AG04449 (cell line): ENCODE measurements around the gene UBALD1.

Source experiments
- CTCF ChIA-PET: fragments of 350-600 bp; formaldehyde crosslinking; extraction: SDS; loops from one replicate; lab custom pipeline; 2021; ENCODE audit warnings: antibody characterized with exemption; lab: Yijun Ruan, JAX
- POLR2A ChIA-PET: fragments of 400-600, 350-600 bp; formaldehyde crosslinking; extraction: SDS; loops from one replicate; lab custom pipeline; 2020; ENCODE audit warnings: antibody characterized with exemption, inconsistent platforms; lab: Yijun Ruan, JAX
- DNase-seq: peaks from one replicate; pipeline ENCODE4 v3.0.0-alpha.2; 2010; ENCODE audit warnings: low read depth, low spot score
- H3K4me3 ChIP-seq: 2 replicates; pipeline ENCODE4 v1.5.1; 2011; ENCODE audit warnings: low read depth, mild to moderate bottlenecking, control low read depth, low read length
- TF ChIP-seq, protein P1 (sequence below): IDR thresholded peaks from one replicate; pipeline ENCODE4 v1.5.1; 2011; ENCODE audit warnings: mild to moderate bottlenecking, moderate library complexity, low read length, control low read depth, inconsistent platforms; ENCODE audit not compliant: insufficient read depth; ENCODE audit errors: missing control alignments

The UBALD1 gene

DNA sequence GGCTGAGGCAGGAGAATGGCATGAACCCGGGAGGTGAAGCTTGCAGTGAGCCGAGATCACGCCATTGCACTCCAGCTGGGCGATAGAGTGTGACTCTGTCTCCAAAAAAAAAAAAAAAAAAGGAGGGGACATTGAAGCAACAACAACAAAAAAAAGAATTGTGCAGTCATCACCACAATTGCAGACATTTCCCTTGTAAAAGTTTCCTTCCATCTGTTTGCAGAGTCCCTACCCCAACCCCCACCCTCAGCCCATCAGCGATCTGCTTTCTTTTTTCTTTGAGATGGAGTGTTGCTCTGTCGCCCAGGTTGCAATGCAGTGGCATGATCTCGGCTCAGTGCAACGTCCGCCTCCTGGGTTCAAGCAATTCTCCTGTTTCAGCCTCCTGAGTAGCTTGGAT lies 13.6 kb upstream of the UBALD1 start:
- POLR2A ChIA-PET: no interaction called here
- TF ChIP-seq, protein P1, sequence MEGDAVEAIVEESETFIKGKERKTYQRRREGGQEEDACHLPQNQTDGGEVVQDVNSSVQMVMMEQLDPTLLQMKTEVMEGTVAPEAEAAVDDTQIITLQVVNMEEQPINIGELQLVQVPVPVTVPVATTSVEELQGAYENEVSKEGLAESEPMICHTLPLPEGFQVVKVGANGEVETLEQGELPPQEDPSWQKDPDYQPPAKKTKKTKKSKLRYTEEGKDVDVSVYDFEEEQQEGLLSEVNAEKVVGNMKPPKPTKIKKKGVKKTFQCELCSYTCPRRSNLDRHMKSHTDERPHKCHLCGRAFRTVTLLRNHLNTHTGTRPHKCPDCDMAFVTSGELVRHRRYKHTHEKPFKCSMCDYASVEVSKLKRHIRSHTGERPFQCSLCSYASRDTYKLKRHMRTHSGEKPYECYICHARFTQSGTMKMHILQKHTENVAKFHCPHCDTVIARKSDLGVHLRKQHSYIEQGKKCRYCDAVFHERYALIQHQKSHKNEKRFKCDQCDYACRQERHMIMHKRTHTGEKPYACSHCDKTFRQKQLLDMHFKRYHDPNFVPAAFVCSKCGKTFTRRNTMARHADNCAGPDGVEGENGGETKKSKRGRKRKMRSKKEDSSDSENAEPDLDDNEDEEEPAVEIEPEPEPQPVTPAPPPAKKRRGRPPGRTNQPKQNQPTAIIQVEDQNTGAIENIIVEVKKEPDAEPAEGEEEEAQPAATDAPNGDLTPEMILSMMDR: no peak
- no peak overlapping the region for H3K4me3 ChIP-seq
- CTCF ChIA-PET: interaction anchor here (2.1 kb wide), 1 partner anchor 12 kb away, joined by 9 read pairs; no protein-coding TSS in a partner anchor
- DNase-seq: no peak

DNA sequence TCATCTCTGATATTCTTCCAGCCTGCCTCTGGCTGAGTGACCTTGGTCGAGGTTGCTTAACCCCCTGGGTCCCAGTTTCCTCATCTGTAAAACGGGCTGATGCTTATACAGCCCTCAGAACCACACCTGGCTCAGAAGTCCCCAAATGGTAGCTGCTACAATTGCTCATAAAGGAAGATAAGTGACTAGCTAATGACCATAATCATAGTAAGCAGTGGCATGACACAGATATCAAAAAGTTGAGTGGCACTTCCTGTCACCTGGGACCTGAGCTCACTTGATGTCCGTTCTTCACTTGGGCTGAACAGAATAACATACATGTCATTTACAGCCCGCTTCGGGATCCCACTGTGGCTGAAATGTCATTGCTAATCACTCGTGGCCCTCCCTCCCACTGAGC lies 11.7 kb upstream of the UBALD1 start:
- TF ChIP-seq, protein P1: no peak
- no peak for DNase-seq
- POLR2A ChIA-PET: interaction anchor here (2.8 kb wide), 1 partner anchor 10 kb away, joined by 11 read pairs; no protein-coding TSS in a partner anchor
- CTCF ChIA-PET: interaction anchor here (1.1 to 4.7 kb wide), 6 partner anchors 8 to 329 kb away, joined by 5 to 40 read pairs (median 8); no protein-coding TSS in a partner anchor
- peak overlapping the region; percentile 88 for H3K4me3 ChIP-seq

DNA sequence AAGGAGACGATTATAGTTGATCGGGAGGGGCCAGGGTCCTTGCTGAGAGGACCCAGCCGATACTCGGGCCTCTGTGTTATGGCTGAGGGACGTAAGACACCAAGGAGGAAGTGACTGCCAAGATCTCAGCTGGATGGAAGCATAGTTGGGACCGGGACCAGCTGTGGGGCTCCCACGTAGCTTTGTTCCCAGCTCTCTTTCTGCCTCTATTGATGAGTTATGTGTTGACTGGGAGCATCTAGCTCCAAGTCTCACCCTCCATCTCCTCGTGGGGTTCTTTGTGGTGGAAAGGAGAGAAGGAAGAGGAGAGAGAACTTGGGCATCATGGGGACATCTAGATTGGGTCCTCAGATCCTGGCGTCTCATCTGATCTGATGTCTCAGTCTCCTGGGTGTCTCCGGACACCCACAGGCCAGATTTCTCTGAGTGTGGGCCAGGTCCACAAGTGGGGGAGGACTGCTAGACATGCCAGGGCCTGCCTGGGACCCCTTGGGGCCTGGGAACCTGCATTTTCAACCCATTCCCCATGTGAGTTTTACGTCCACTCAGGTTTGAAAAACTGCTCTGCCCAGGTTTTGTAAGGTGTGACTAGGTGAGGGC lies 11.0 kb upstream of the UBALD1 start:
- ChIA-PET POLR2A (interaction anchor here (0.9 to 2.8 kb wide), 2 partner anchors 10 to 12 kb away, joined by 4 to 11 read pairs; no protein-coding TSS in a partner anchor), CTCF (interaction anchor here (1.1 to 4.7 kb wide), 9 partner anchors 9 to 330 kb away, joined by 4 to 40 read pairs (median 6); no protein-coding TSS in a partner anchor)
- H3K4me3 ChIP-seq: peak overlapping the region; percentile 88
- DNase-seq: no peak
- TF ChIP-seq, protein P1: no peak

GRCh38 chr16:4624827-4625559 lies 10.3 kb upstream of the UBALD1 start:
- CTCF ChIA-PET: interaction anchor here (0.6 to 4.7 kb wide), 23 partner anchors 8 to 331 kb away, joined by 3 to 40 read pairs (median 5); partner anchors contain the start of genes ANKS3, DNAAF8 and UBALD1
- DNase-seq: no peak

DNA sequence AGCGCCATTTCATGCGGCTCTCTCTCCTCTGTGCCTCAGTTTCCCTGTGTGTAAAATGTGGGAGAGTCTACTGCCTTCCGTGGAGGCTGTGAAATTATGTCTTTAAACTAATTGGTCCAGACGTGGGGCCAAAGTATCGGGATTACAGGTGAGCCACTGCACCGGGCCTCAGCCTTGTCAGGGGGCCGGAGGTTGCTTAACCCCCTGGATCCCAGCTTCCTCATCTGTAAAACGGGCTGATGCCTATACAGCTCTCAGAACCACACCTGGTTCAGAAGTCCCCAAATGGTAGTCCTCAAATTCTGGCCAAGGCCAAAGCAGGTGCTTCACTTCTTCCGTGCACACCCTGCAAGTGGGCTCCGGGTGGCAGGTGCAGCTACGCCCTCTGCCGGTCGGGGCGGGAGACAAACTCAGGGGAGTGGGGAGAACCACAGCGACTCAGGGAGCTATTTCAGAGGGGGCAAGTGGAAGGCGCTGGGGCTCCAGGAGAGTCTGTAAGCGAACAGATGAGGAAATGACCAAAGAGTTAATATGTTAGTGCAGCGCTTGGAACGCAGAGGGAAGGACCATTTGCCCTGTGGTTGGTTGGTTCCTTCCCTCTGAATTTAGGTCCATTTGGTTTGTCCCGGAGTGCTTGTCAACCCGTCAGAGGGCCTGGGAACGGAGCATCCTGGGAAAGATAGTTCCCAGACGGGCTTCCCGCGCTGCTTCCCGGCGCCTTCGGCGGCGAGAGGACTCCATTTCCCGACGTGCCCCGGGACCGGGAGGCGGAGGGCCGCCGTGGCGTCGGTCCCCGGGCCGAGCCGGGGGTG lies 9.5 kb upstream of the UBALD1 start, which contains the start of gene MGRN1:
MGRN1 (plus strand) TSS at position 812 of the 812 bp plus-strand sequence. CDS start 135 bp downstream, outside the sequence.
- H3K4me3 ChIP-seq: peak within 1 kb of the TSS; percentile 88
- TF ChIP-seq, protein P1: peak; percentile 94
- CTCF ChIA-PET: interaction anchor here (0.6 to 4.7 kb wide), 24 partner anchors 8 to 331 kb away, joined by 3 to 40 read pairs (median 4); partner anchors contain the start of genes ANKS3, C16orf96, DNAAF8 and UBALD1
- DNase-seq: peak; percentile 90
- POLR2A ChIA-PET: interaction anchor here (2.8 kb wide), 1 partner anchor 8 kb away, joined by 11 read pairs; no protein-coding TSS in a partner anchor

More at GRCh38 chr16:4624827-4625559, 10.3 kb upstream of the UBALD1 start:
- H3K4me3 ChIP-seq: peak overlapping the region; percentile 88
- TF ChIP-seq, protein P1: no peak
- POLR2A ChIA-PET: interaction anchor here (0.9 to 2.8 kb wide), 2 partner anchors 9 to 12 kb away, joined by 4 to 11 read pairs; no protein-coding TSS in a partner anchor
